Endodermal cell (in vitro differentiated cells): ENCODE data around the gene TMEM250. TPM values are rescaled to one million over a fixed set of nuclear protein-coding genes. Genes with fewer than 3 reads are reported as not detected.

Experiments used
- DNase-seq: peaks from one replicate; pipeline ENCODE4 v3.0.0-alpha.2; 2017
- H3K27ac ChIP-seq: 2 replicates; pipeline ENCODE4 v1.5.1; 2013; ENCODE audit warnings: mild to moderate bottlenecking, low read depth, low read length, moderate library complexity
- H3K27me3 ChIP-seq: 2 replicates; pipeline ENCODE4 v1.6.1; 2013; ENCODE audit warnings: mild to moderate bottlenecking, low read length, moderate library complexity; ENCODE audit not compliant: insufficient read depth, control insufficient read depth, poor library complexity, severe bottlenecking
- H3K36me3 ChIP-seq: 2 replicates; pipeline ENCODE4 v1.7.0; 2013; ENCODE audit warnings: mild to moderate bottlenecking, low read length, moderate library complexity; ENCODE audit not compliant: control insufficient read depth, insufficient read depth
- H3K4me1 ChIP-seq: one replicate; pipeline ENCODE4 v1.7.0; 2013; ENCODE audit warnings: low read length; ENCODE audit not compliant: control insufficient read depth, insufficient read depth
- H3K4me3 ChIP-seq: 2 replicates; pipeline ENCODE4 v1.5.1; 2013; ENCODE audit warnings: mild to moderate bottlenecking, low read length, moderate library complexity
- H3K9ac ChIP-seq: 2 replicates; pipeline ENCODE4 v1.6.1; 2013; ENCODE audit warnings: mild to moderate bottlenecking, low read length, moderate library complexity; ENCODE audit not compliant: poor library complexity, severe bottlenecking; ENCODE audit errors: extremely low read depth
- H3K9me3 ChIP-seq: 2 replicates; pipeline ENCODE4 v1.6.1; 2013; ENCODE audit warnings: mild to moderate bottlenecking, low read length, moderate library complexity; ENCODE audit not compliant: control insufficient read depth
- H3K27ac Mint-ChIP-seq: 2 replicates; pipeline ENCODE4 v1.8.0; 2020; ENCODE audit warnings: mixed read lengths
- H3K27me3 Mint-ChIP-seq: 2 replicates; pipeline ENCODE4 v1.8.0; 2021; ENCODE audit warnings: mild to moderate bottlenecking, mixed read lengths; ENCODE audit not compliant: insufficient read depth
- H3K36me3 Mint-ChIP-seq: 2 replicates; pipeline ENCODE4 v1.8.0; 2020; ENCODE audit warnings: low read depth, mixed read lengths
- H3K4me1 Mint-ChIP-seq: 2 replicates; pipeline ENCODE4 v1.8.0; 2020; ENCODE audit warnings: mixed read lengths
- H3K4me3 Mint-ChIP-seq: 2 replicates; pipeline ENCODE4 v1.8.0; 2020; ENCODE audit warnings: mild to moderate bottlenecking, moderate library complexity, mixed read lengths
- H3K9me3 Mint-ChIP-seq: 2 replicates; pipeline ENCODE4 v1.8.0; 2020; ENCODE audit warnings: mild to moderate bottlenecking, mixed read lengths
- WGBS, 2 experiments: methylation state at CpG; one replicate each; pipeline versions ENCODE4 v1.1.5 to v1.1.7; 2013; ENCODE audit warnings: missing lambda C conversion rate in 2 of 2, mixed read lengths in 1 of 2; ENCODE audit not compliant: insufficient coverage in 1 of 2, insufficient read length in 1 of 2; 5-methylcytosine and 5-hydroxymethylcytosine counted together
- total RNA-seq, 2 donors: library from RNA; stranded (reverse); fragmentation: NEBNext Ultra II Directional in 1 of 2; extraction: Animal tissue kit (Norgen Biotek cat#: 25700) in 1 of 2; gene quantifications; 2 replicates in 1 of 2; 3 replicates in 1 of 2; pipeline ENCODE4 v1.2.1, GENCODE V29; 2021
- TF ChIP-seq, protein P1 (sequence below): fragments of 200-600 bp; sonication (generic); conservative IDR thresholded peaks from 2 replicates; pipeline ENCODE4 v1.5.0; 2021; ENCODE audit warnings: antibody characterized with exemption, mild to moderate bottlenecking

Gene TMEM250
- total RNA-seq, 2 donors from 2014 or later: 56.4 to 58.4 TPM

DNA sequence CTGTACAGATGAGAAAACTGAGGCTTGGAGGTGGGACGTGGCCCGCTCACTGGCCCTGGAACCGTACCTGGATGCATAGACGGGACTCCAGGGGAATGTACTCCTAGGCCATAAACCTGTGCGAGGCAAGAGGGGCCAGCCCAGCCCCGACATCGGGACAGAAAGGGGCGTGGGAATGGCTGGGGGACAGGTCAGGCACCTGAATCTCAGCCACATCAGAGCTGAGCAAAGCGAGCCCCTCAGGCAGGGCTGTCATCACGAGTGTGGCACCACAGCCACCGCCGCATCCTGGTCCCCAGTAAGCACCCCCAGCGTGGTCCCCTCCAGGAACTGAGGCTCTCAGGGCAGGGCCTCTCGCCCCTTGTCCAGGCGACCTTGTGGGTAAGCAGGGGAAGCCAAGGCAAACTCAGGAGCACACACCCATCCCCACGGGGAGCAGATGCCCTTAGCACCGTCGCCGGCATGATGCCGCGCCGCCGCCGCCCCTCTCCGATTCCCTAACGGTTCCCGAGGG, 40.1 kb downstream of the TMEM250 start:
- 88 to 92% methylated on average over 15 to 27 of the region's 27 CpGs for WGBS, 2 experiments

DNA sequence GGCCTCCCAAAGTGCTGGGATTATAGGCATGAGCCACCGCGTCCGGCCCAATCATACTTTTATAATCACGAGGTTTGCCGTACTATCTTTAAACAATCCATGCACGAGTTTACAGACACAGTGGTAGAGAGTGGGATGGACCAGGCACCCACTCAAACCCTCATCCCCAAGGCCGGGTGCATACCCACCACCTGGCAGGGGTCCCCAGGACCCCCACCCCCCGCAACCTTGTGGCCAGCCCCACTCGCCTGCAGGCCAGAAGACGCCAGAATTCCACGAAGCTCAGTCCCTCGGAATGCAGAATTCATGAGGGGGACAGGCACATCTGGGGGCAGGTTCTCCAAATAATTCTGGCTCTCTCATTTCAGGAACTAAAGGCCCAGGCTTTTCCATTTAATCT, 40.7 kb downstream of the TMEM250 start:
- Mint-ChIP-seq H3K36me3 (peaks cover 8% of the 10 kb centered on the region), H3K9me3 (no peaks in the 10 kb centered on the region), H3K4me3 (no peak overlapping the region), H3K27me3 (no peaks in the 10 kb centered on the region), H3K4me1 (no peaks in the 10 kb centered on the region), H3K27ac (no peak overlapping the region)
- H3K36me3 ChIP-seq: no peaks in the 10 kb centered on the region
- no peak overlapping the region for H3K4me3 ChIP-seq
- TF ChIP-seq, protein P1, sequence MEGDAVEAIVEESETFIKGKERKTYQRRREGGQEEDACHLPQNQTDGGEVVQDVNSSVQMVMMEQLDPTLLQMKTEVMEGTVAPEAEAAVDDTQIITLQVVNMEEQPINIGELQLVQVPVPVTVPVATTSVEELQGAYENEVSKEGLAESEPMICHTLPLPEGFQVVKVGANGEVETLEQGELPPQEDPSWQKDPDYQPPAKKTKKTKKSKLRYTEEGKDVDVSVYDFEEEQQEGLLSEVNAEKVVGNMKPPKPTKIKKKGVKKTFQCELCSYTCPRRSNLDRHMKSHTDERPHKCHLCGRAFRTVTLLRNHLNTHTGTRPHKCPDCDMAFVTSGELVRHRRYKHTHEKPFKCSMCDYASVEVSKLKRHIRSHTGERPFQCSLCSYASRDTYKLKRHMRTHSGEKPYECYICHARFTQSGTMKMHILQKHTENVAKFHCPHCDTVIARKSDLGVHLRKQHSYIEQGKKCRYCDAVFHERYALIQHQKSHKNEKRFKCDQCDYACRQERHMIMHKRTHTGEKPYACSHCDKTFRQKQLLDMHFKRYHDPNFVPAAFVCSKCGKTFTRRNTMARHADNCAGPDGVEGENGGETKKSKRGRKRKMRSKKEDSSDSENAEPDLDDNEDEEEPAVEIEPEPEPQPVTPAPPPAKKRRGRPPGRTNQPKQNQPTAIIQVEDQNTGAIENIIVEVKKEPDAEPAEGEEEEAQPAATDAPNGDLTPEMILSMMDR: no peak
- no peaks in the 10 kb centered on the region for H3K9me3 ChIP-seq
- no peak overlapping the region for H3K27ac ChIP-seq
- no peak overlapping the region for H3K9ac ChIP-seq
- DNase-seq: no peak
- H3K4me1 ChIP-seq: no peaks in the 10 kb centered on the region
- H3K27me3 ChIP-seq: no peaks in the 10 kb centered on the region
- WGBS, 2 experiments: 93 to 95% methylated on average over 11 to 12 of the region's 12 CpGs

More for the DNA sequence above, 40.1 kb downstream of the TMEM250 start:
- H3K27ac ChIP-seq: no peak overlapping the region
- no peak for DNase-seq
- TF ChIP-seq, protein P1: no peak
- Mint-ChIP-seq H3K36me3 (peaks cover 8% of the 10 kb centered on the region), H3K4me1 (no peaks in the 10 kb centered on the region), H3K4me3 (no peak overlapping the region), H3K9me3 (no peaks in the 10 kb centered on the region), H3K27me3 (no peaks in the 10 kb centered on the region), H3K27ac (no peak overlapping the region)
- no peaks in the 10 kb centered on the region for H3K36me3 ChIP-seq
- no peaks in the 10 kb centered on the region for H3K4me1 ChIP-seq
- H3K4me3 ChIP-seq: no peak overlapping the region
- no peaks in the 10 kb centered on the region for H3K9me3 ChIP-seq
- no peak overlapping the region for H3K9ac ChIP-seq
- H3K27me3 ChIP-seq: no peaks in the 10 kb centered on the region

DNA sequence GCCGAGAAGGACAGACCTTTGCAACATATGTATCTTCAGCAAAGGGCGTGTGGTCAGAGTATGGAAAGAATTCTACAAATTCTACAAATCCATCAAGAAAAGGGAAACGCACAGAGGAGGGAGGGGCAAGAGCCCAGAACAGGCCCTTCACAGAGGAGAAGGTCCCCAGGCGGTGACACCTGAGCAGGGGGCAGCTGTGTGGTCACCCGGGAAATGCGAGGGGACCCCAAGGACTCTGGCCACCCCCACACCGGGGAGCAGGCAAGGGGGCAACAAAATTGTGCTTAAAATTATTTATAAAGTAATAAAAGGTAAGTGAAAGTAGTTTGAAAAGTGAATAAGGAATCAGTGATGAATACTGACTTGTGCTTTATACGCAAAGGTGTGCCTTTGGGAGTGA, 41.2 kb downstream of the TMEM250 start:
- Histone ChIP-seq H3K27me3 (no peaks in the 10 kb centered on the region), H3K27ac (no peak overlapping the region), H3K4me1 (no peaks in the 10 kb centered on the region), H3K9me3 (no peaks in the 10 kb centered on the region), H3K36me3 (no peaks in the 10 kb centered on the region), H3K4me3 (no peak overlapping the region), H3K9ac (no peak overlapping the region)
- 89 to 98% methylated on average over 6 to 8 of the region's 8 CpGs for WGBS, 2 experiments
- Mint-ChIP-seq H3K4me1 (no peaks in the 10 kb centered on the region), H3K4me3 (no peak overlapping the region), H3K27me3 (no peaks in the 10 kb centered on the region), H3K27ac (no peak overlapping the region), H3K9me3 (no peaks in the 10 kb centered on the region), H3K36me3 (peaks cover 8% of the 10 kb centered on the region)
- TF ChIP-seq, protein P1: no peak
- no peak for DNase-seq
